Activated CD8-positive, alpha-beta T cell treated with anti-CD3 and anti-CD28 coated beads for 36 hours (primary cell): ENCODE measurements around the gene CD320. TPM values are rescaled to one million over a fixed set of nuclear protein-coding genes. Genes with fewer than 3 reads are reported as not detected.

Source experiments
- ATAC-seq: fragments of 200-7000 bp; cut with Tn5 transposase; one replicate; pipeline ENCODE4 v1.10.0; 2021; ENCODE audit warnings: mild to moderate bottlenecking, moderate library complexity
- CTCF ChIA-PET: fragments of 350-600 bp; sonication (Branson Sonifier 250); formaldehyde crosslinking; loops from one replicate; lab custom pipeline; 2021; ENCODE audit warnings: antibody characterized with exemption; lab: Charles Lee
- POLR2A ChIA-PET: fragments of 350-600 bp; sonication (Branson Sonifier 250); formaldehyde crosslinking; loops from one replicate; lab custom pipeline; 2021; ENCODE audit warnings: antibody characterized with exemption; lab: Charles Lee
- DNase-seq: peaks from one replicate; pipeline ENCODE4 v3.0.0-alpha.2; 2020
- H3K27ac Mint-ChIP-seq: one replicate; pipeline ENCODE4 v1.8.0; 2021; ENCODE audit warnings: mild to moderate bottlenecking, mixed read lengths
- H3K27me3 Mint-ChIP-seq: one replicate; pipeline ENCODE4 v1.8.0; 2021; ENCODE audit warnings: mixed read lengths
- H3K36me3 Mint-ChIP-seq: one replicate; pipeline ENCODE4 v1.8.0; 2021; ENCODE audit warnings: low read depth, mixed read lengths
- H3K4me1 Mint-ChIP-seq: one replicate; pipeline ENCODE4 v1.8.0; 2021; ENCODE audit warnings: low read depth, mixed read lengths
- H3K4me3 Mint-ChIP-seq: one replicate; pipeline ENCODE4 v1.8.0; 2021; ENCODE audit warnings: mild to moderate bottlenecking, moderate library complexity, mixed read lengths
- H3K9me3 Mint-ChIP-seq: one replicate; pipeline ENCODE4 v1.8.0; 2021; ENCODE audit warnings: mixed read lengths
- intact Hi-C: fragments of 100-400 bp; cut with micrococcal nuclease; formaldehyde crosslinking; loops from one replicate; pipeline ENCODE4 v1.10.0; 2022
- total RNA-seq, 2 experiments: library from RNA; stranded (reverse); gene quantifications; one replicate each; pipeline ENCODE4 v1.2.3, GENCODE V29; 2021
- TF ChIP-seq, protein P1 (sequence below): fragments of 200-600 bp; IDR thresholded peaks from one replicate; pipeline ENCODE4 v1.8.0; 2022; ENCODE audit warnings: antibody characterized with exemption, mild to moderate bottlenecking

The CD320 gene
- total RNA-seq, 2 experiments from 2014 or later = 59.0 to 62.2 TPM

DNA sequence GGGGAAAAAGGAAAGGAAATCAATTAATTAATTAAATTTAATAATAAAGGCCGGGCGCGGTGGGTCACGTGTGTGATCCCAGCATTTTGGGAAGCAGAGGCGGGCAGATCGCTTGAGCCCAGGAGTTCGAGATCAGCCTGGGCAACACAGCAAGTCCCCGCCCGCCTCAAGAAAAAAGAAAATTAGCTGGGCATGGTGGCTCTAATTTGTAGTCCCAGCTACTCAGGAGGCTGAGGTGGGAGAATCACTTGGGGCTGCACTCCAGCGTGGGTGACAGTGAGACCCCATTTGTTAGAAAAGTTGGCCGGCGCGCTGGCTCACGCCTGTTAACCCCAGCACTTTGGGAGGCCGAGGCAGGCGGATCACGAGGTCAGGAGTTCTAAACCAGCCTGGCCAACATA lies 733 bp upstream of the CD320 start:
- POLR2A ChIA-PET = interaction anchor here (1.0 to 2.8 kb wide), 3 partner anchors 9 to 15 kb away, joined by 3 to 16 read pairs (median 5); partner anchors contain the start of genes NDUFA7 and RPS28
- Mint-ChIP-seq H3K27ac (peak overlapping the region; percentile 96), H3K9me3 (no peaks in the 10 kb centered on the region), H3K4me3 (peak overlapping the region; percentile 99), H3K27me3 (no peaks in the 10 kb centered on the region), H3K4me1 (peaks cover 34% of the 10 kb centered on the region), H3K36me3 (peaks cover 33% of the 10 kb centered on the region)
- TF ChIP-seq, protein P1, sequence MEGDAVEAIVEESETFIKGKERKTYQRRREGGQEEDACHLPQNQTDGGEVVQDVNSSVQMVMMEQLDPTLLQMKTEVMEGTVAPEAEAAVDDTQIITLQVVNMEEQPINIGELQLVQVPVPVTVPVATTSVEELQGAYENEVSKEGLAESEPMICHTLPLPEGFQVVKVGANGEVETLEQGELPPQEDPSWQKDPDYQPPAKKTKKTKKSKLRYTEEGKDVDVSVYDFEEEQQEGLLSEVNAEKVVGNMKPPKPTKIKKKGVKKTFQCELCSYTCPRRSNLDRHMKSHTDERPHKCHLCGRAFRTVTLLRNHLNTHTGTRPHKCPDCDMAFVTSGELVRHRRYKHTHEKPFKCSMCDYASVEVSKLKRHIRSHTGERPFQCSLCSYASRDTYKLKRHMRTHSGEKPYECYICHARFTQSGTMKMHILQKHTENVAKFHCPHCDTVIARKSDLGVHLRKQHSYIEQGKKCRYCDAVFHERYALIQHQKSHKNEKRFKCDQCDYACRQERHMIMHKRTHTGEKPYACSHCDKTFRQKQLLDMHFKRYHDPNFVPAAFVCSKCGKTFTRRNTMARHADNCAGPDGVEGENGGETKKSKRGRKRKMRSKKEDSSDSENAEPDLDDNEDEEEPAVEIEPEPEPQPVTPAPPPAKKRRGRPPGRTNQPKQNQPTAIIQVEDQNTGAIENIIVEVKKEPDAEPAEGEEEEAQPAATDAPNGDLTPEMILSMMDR = no peak
- intact Hi-C loops = loop anchor here (5.0 kb wide), 1 partner anchor 42 kb away; no protein-coding TSS in a partner anchor
- no peak for ATAC-seq
- DNase-seq = no peak
- CTCF ChIA-PET = interaction anchor here (1.2 kb wide), 1 partner anchor 10 kb away, joined by 3 read pairs; no protein-coding TSS in a partner anchor

DNA sequence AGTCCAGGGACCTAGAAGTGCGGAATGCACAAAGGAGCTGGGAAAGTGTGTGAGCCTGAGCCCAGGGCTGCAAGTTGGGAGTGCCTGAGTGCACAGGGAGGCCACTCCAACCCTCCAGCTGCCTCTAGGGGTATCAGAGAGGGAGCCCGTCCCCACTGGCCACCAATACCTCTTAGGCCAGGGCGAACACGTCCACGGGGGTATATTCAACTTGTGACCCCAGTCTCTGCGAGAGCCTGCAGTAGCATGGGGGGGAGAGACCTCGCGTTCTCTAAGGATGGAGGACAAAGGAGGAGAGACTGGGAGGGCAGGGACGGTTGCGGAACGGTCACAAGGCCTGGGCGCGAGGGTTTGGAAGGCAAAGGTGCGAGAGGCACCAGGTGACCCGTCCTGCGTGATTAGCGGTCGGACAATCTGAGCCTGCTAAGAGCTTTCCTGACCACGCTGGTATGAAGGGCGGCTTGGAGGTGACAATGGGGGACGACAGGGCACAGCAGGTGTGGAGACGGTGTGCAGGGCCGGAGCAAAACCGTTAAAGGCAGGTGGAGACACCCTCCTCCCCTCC lies 676 bp downstream of the CD320 start:
- ChIA-PET POLR2A (interaction anchor here (0.8 to 2.8 kb wide), 3 partner anchors 9 to 16 kb away, joined by 3 to 16 read pairs (median 3); partner anchors contain the start of genes NDUFA7 and RPS28), CTCF (no interaction called here)
- Mint-ChIP-seq H3K4me3 (peak overlapping the region; percentile 99), H3K36me3 (peaks cover 33% of the 10 kb centered on the region), H3K27me3 (no peaks in the 10 kb centered on the region), H3K4me1 (peaks cover 34% of the 10 kb centered on the region), H3K27ac (peak overlapping the region; percentile 96), H3K9me3 (no peaks in the 10 kb centered on the region)
- no peak for DNase-seq
- ATAC-seq = no peak
- TF ChIP-seq, protein P1 = no peak
- intact Hi-C loops = loop anchor here (5.0 kb wide), 1 partner anchor 40 kb away; no protein-coding TSS in a partner anchor

DNA sequence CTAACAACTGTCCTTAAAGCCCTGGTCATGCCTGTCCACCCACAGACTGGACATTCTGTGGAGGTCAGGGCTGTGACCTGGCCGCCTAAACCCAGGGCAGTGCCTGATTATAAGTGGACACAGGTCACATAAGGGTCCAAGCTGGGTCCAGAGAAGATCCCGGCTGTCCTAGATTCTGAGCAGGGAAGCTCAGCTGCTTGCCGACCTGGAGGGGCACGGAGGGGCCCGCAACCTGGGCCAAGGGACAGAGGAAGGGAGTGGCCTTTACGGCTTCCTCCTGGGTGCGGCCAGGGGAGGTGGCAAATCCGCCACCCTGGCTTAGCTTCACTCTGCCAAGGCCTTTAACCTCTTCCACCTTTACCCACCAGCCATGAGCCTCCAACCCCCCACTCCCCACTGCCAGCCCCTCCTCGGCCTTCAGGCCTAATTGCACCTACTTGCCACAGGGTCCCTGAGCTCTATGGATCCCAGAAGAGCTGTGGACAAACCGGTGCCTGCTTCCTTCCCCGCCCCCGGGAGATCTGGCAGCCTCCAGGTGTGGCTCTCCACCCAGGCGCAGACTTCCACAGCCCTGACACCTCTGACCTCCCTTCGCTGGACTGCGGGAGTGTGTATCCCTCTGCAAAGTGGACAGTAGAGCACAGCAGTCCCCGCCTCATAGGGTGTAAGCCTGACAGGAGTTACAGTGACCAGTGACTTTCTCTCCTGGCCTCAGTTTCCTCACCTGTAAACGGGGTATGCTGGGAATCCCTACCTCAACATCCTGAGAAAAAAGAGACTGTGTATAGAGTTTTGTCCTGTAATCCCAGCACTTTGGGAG lies 1.7 kb downstream of the CD320 start:
- ATAC-seq = no peak
- H3K9me3 Mint-ChIP-seq = no peaks in the 10 kb centered on the region
- ChIA-PET CTCF (no interaction called here), POLR2A (interaction anchor here (0.8 to 2.8 kb wide), 4 partner anchors 10 to 17 kb away, joined by 3 to 16 read pairs (median 4); partner anchors contain the start of genes NDUFA7 and RPS28)
- H3K4me1 Mint-ChIP-seq = peaks cover 34% of the 10 kb centered on the region
- intact Hi-C loops = loop anchor here (5.0 kb wide), 1 partner anchor 39 kb away; no protein-coding TSS in a partner anchor
- H3K27me3 Mint-ChIP-seq = no peaks in the 10 kb centered on the region
- no peak for DNase-seq
- peaks cover 33% of the 10 kb centered on the region for H3K36me3 Mint-ChIP-seq
- peak overlapping the region; percentile 99 for H3K4me3 Mint-ChIP-seq
- peak overlapping the region; percentile 96 for H3K27ac Mint-ChIP-seq
- TF ChIP-seq, protein P1 = no peak

DNA sequence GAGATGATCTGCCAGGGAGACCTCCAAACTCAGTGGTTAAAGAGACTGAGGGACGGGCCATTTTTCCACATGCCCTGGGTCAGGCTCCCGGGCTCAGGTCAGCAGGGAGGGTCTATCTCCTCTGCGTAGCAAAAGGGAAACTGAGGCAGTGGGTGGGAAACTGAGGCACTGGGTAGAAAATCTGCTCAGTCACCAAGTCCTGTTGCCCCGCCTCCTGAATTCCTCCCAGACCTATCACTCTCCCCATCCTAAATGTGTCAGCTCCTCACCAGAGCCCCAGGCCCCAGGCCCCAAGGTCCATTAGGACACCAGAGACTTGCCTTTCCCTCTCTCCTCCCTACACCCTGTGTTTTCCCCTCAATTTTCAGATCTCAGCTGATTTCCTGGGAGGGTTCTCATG lies 2.4 kb downstream of the CD320 start:
- peak overlapping the region; percentile 99 for H3K4me3 Mint-ChIP-seq
- peak overlapping the region; percentile 96 for H3K27ac Mint-ChIP-seq
- ATAC-seq (no peak), DNase-seq (no peak)
- ChIA-PET CTCF (interaction anchor here (1.2 kb wide), 1 partner anchor 36 kb away, joined by 3 read pairs; no protein-coding TSS in a partner anchor), POLR2A (interaction anchor here (1.5 kb wide), 1 partner anchor 18 kb away, joined by 4 read pairs; no protein-coding TSS in a partner anchor)
- H3K4me1 Mint-ChIP-seq = peaks cover 34% of the 10 kb centered on the region
- H3K9me3 Mint-ChIP-seq = no peaks in the 10 kb centered on the region
- H3K36me3 Mint-ChIP-seq = peaks cover 30% of the 10 kb centered on the region
- intact Hi-C loops = loop anchor here (5.0 kb wide), 1 partner anchor 38 kb away; no protein-coding TSS in a partner anchor
- H3K27me3 Mint-ChIP-seq = no peaks in the 10 kb centered on the region
- TF ChIP-seq, protein P1 = no peak
